ENCODE measurements around the gene ANKZF1. TPM values are rescaled to one million over a fixed set of nuclear protein-coding genes. Genes with fewer than 3 reads are reported as not detected.

The ANKZF1 gene
- total and polyA plus RNA-seq, 2 of the 4 experiments (the other 2 are of a cell fraction) = 18.6 to 33.8 TPM

GRCh38 chr2:219186754-219187456 is 42.7 kb upstream of the ANKZF1 start:
- H3K4me1 ChIP-seq (ENCODE audit: control insufficient read depth, insufficient read depth, low read length) = no peaks in the 10 kb centered on the region
- H3K4ac ChIP-seq (ENCODE audit: low read depth, low read length) = no peak overlapping the region
- no peak overlapping the region for H4K5ac ChIP-seq (ENCODE audit: low read depth, low read length)
- no peak overlapping the region for H2BK20ac ChIP-seq (ENCODE audit: low read depth, low read length)
- H2AFZ ChIP-seq (replicated peaks; ENCODE audit: low read length, poor library complexity) = no peak overlapping the region
- intact Hi-C loops (cut with micrococcal nuclease) = no loop called here
- no peak overlapping the region for H3K56ac ChIP-seq (ENCODE audit: extremely low read depth, insufficient read depth, low read length)
- dilution Hi-C loops (cut with HindIII; ENCODE audit: low sequenced_read_pairs, unreplicated experiment) = no loop called here
- H2AK9ac ChIP-seq (replicated peaks; ENCODE audit: low read depth, low read length, poor library complexity) = no peak overlapping the region
- no peak overlapping the region for H3K4me2 ChIP-seq (ENCODE audit: low read depth, low read length)
- H3K18ac ChIP-seq (ENCODE audit: low read depth, low read length) = no peak overlapping the region
- BruUV-seq (replicated peaks) = no TSS peak
- no peaks in the 10 kb centered on the region for H3K27me3 ChIP-seq (ENCODE audit: control insufficient read depth, insufficient read depth, low read length)
- no peak overlapping the region for H2BK15ac ChIP-seq (ENCODE audit: low read depth, low read length)
- no peak overlapping the region for H2BK5ac ChIP-seq (ENCODE audit: low read depth, low read length, poor library complexity, severe bottlenecking)
- 85% methylated on average over 3 of the region's 7 CpGs; no CpG with 5 or more reads in 1 of the 2 experiments for WGBS, 2 experiments (ENCODE audit: extremely low coverage in 2 of 2, insufficient read length in 1 of 2)
- no peak overlapping the region for H2BK120ac ChIP-seq (ENCODE audit: low read depth, low read length)
- no peaks in the 10 kb centered on the region for H3K9me3 ChIP-seq (ENCODE audit: control insufficient read depth, insufficient read depth, low read length)
- no peak overlapping the region for H4K91ac ChIP-seq (ENCODE audit: insufficient read depth, low read depth, low read length)
- H3K14ac ChIP-seq (replicated peaks; ENCODE audit: low read depth, low read length) = no peak overlapping the region
- no peak overlapping the region for H2AK5ac ChIP-seq (ENCODE audit: low read depth, low read length)
- H3K27ac ChIP-seq (ENCODE audit: insufficient read depth, low read length) = no peak overlapping the region
- H4K8ac ChIP-seq (ENCODE audit: low read depth in 2 of 2, low read length in 2 of 2) = no peak overlapping the region
- TF ChIP-seq USF2 (IDR thresholded peaks at IDR 0.05; ENCODE audit: low read depth, low read length) (no peak), CHD1 (IDR thresholded peaks at IDR 0.05; ENCODE audit: low read depth, low read length) (no peak), RCOR1 (IDR thresholded peaks at IDR 0.05; ENCODE audit: insufficient replicate concordance, low read length) (no peak), BHLHE40 (IDR thresholded peaks at IDR 0.05; ENCODE audit: low read depth, low read length) (no peak), ELK1 (IDR thresholded peaks at IDR 0.05; ENCODE audit: borderline replicate concordance, low read depth, low read length) (no peak), POLR2A (IDR thresholded peaks at IDR 0.05; ENCODE audit: low read depth, low read length) (no peak), SMC3 (IDR thresholded peaks at IDR 0.05; ENCODE audit: low read depth, low read length) (no peak), MAFK (IDR thresholded peaks at IDR 0.05; ENCODE audit: low read depth, low read length) (no peak), MAZ (IDR thresholded peaks at IDR 0.05; ENCODE audit: borderline replicate concordance, low read depth, low read length) (no peak), FOS (IDR thresholded peaks at IDR 0.05; ENCODE audit: low read depth, low read length) (no peak), CEBPB (IDR thresholded peaks at IDR 0.05; ENCODE audit: low read depth, low read length) (no peak)
- no peak overlapping the region for H3K9ac ChIP-seq (ENCODE audit: low read depth, low read length)
- H3K4me3 ChIP-seq (ENCODE audit: insufficient read depth, low read depth, low read length) = no peak overlapping the region
- H3K36me3 ChIP-seq (ENCODE audit: control insufficient read depth, insufficient read depth, low read length) = peaks cover 21% of the 10 kb centered on the region
- no peaks in the 10 kb centered on the region for H4K20me1 ChIP-seq (ENCODE audit: insufficient read depth, low read length)
- in situ Hi-C loops (cut with MboI; ENCODE audit: low sequenced_read_pairs) = no loop called here
- ATAC-seq (ENCODE audit: low read depth) (no peak), DNase-seq (no peak)
- H3K23ac ChIP-seq (ENCODE audit: low read depth, low read length) = no peak overlapping the region
- H3K9me1 ChIP-seq (ENCODE audit: insufficient read depth, low read length) = no peaks in the 10 kb centered on the region
- CTCF ChIA-PET = no interaction called here
- H3K79me1 ChIP-seq (ENCODE audit: low read depth in 1 of 2, low read length in 2 of 2) = peaks cover 7% of the 10 kb centered on the region in 2 experiments; a peak in 2 of 4 replicates
- POLR2A ChIA-PET (ENCODE audit: unreplicated experiment) = interaction anchor here (0.6 kb wide), 1 partner anchor 50 kb away, joined by 3 read pairs; no protein-coding TSS in a partner anchor
